SIG-M5 treated with dmso at 0.1 percent for 504 hours (cell line): Measurements from ENCODE around the gene ZNF580.

Experiments
- DNase-seq: peaks from one replicate; lab custom pipeline; 2025; ENCODE audit not compliant: unreplicated experiment; lab: John Stamatoyannopoulos, UW

ZNF580 gene

GRCh38 chr19:55622242-55622969 lies 18.4 kb upstream of the ZNF580 start:
- no peak for DNase-seq

- no peak for DNase-seq
Measured at GRCh38 chr19:55623130-55623529, 17.7 kb upstream of the ZNF580 start.

- no peak for DNase-seq
Measured at GRCh38 chr19:55623561-55623960, 17.2 kb upstream of the ZNF580 start.

GRCh38 chr19:55624109-55625003 lies 16.4 kb upstream of the ZNF580 start, which contains the start of gene ZNF784:
ZNF784 (minus strand) TSS chr19:55624566; CDS start chr19:55624561, 5 bp downstream.
- DNase-seq: peak; percentile 88

GRCh38 chr19:55625004-55625326 lies 15.8 kb upstream of the ZNF580 start:
- no peak for DNase-seq

- no peak for DNase-seq
Measured at GRCh38 chr19:55626350-55626749, 14.5 kb upstream of the ZNF580 start.

- peak; percentile 92 for DNase-seq
Measured at GRCh38 chr19:55632463-55632834, 8.4 kb upstream of the ZNF580 start.

- peak; percentile 36 for DNase-seq
Measured at GRCh38 chr19:55633861-55634260, 6.9 kb upstream of the ZNF580 start.

- DNase-seq: no peak
Measured at GRCh38 chr19:55635334-55635717, 5.5 kb upstream of the ZNF580 start.

GRCh38 chr19:55635856-55636440 lies 4.9 kb upstream of the ZNF580 start:
- no peak for DNase-seq

GRCh38 chr19:55636723-55637122 lies 4.1 kb upstream of the ZNF580 start:
- DNase-seq: no peak

- DNase-seq: no peak
Measured at GRCh38 chr19:55637534-55637933, 3.3 kb upstream of the ZNF580 start.

GRCh38 chr19:55638864-55639359 lies 1.9 kb upstream of the ZNF580 start:
- peak; percentile 58 for DNase-seq

- DNase-seq: no peak
Measured at GRCh38 chr19:55640043-55640576, 692 bp upstream of the ZNF580 start.

GRCh38 chr19:55641426-55642152 lies 787 bp downstream of the ZNF580 start:
- DNase-seq: peak; percentile 54

GRCh38 chr19:55642153-55643002 lies 1.6 kb downstream of the ZNF580 start:
- peak; percentile 54 for DNase-seq

GRCh38 chr19:55643003-55643886 lies 2.4 kb downstream of the ZNF580 start, which contains the start of gene ZNF581:
ZNF581 (plus strand) TSS chr19:55643649; CDS start chr19:55644572, 923 bp downstream.
- DNase-seq: peak; percentile 80

- DNase-seq: no peak
Measured at GRCh38 chr19:55643887-55644176, 3.0 kb downstream of the ZNF580 start.
